ENCODE data around the gene FLNC. TPM values are rescaled to one million over a fixed set of nuclear protein-coding genes. Genes with fewer than 3 reads are reported as not detected.

The FLNC gene
- total and polyA plus RNA-seq, 9 of the 15 experiments (the other 6 are each of a cell fraction or from before 2014, with no cell fraction given): 0.90 to 155 (median 28.8) TPM

GRCh38 chr7:128858380-128859231 lies 28.4 kb downstream of the FLNC start (continued):
- TF ChIP-seq TFAP4 (CRISPR knock-in tag; IDR thresholded peaks at IDR 0.05; ENCODE audit: borderline replicate concordance) (0 out of 2 replicates have a peak, but pooled peaks have one; percentile 9), ZBTB26 (CRISPR knock-in tag; IDR thresholded peaks at IDR 0.05) (0 out of 2 replicates have a peak, but pooled peaks have one; percentile 78), CREB5 (CRISPR knock-in tag; IDR thresholded peaks at IDR 0.05) (no peak), ZNF830 (CRISPR knock-in tag; IDR thresholded peaks at IDR 0.05) (no peak)
